Measurements from ENCODE around the gene NFKB1. TPM values are rescaled to one million over a fixed set of nuclear protein-coding genes. Genes with fewer than 3 reads are reported as not detected.
A peak's percentile ranks its signal among the peaks of the same experiment; 100 is the strongest.

The NFKB1 gene
- total RNA-seq, 1 donor from 2014 or later: 43.0 TPM

DNA sequence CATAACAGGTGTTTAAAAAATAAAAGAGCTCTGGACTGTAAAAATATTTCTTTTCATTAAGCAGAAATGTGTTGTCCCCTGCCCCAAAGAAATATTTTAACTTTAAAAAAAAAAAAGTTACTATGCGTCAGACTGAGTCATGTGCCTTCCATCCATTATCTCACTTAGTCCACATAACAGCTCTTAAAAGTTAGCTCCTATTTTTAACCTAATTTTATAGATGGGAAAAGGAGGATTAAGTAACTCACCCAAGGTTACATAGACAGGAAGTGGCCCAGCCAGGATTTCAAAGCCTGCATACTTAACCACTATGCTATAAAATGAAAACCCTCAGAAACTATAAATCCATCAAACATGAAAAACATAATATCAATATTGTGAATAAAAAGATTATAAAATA, 161.9 kb downstream of the NFKB1 start:
- peak; percentile 28 for DNase-seq (ENCODE audit: low read depth)
- Histone ChIP-seq H3K36me3 (ENCODE audit: control insufficient read depth, insufficient read depth, low read length) (no peaks in the 10 kb centered on the region), H3K4me3 (ENCODE audit: low read depth, low read length) (no peak overlapping the region), H3K27me3 (ENCODE audit: control insufficient read depth, insufficient read depth, low read length) (no peaks in the 10 kb centered on the region)
- TF ChIP-seq, protein P1, sequence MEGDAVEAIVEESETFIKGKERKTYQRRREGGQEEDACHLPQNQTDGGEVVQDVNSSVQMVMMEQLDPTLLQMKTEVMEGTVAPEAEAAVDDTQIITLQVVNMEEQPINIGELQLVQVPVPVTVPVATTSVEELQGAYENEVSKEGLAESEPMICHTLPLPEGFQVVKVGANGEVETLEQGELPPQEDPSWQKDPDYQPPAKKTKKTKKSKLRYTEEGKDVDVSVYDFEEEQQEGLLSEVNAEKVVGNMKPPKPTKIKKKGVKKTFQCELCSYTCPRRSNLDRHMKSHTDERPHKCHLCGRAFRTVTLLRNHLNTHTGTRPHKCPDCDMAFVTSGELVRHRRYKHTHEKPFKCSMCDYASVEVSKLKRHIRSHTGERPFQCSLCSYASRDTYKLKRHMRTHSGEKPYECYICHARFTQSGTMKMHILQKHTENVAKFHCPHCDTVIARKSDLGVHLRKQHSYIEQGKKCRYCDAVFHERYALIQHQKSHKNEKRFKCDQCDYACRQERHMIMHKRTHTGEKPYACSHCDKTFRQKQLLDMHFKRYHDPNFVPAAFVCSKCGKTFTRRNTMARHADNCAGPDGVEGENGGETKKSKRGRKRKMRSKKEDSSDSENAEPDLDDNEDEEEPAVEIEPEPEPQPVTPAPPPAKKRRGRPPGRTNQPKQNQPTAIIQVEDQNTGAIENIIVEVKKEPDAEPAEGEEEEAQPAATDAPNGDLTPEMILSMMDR (IDR thresholded peaks at IDR 0.05; ENCODE audit: insufficient read depth, low read length, poor library complexity, severe bottlenecking): no peak

DNA sequence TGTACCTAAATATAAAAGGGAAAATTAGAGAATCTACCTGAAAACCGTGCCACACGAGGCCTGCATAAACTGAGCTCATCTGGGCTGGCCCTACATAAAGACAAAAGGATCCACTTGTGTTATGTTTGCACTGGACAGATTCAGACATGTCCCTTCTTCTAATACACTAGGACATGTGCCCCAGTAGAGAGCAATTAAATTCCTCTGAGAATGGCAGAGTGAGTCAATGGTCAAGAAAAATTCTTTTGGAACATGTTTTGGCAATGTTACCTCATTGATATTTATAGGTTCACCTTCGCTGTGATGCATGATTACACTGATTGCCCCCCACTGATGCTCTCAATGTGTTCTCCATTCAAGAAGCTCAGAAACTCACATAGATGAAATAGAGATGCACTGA, 164.4 kb downstream of the NFKB1 start:
- TF ChIP-seq, protein P1 (IDR thresholded peaks at IDR 0.05; ENCODE audit: insufficient read depth, low read length, poor library complexity, severe bottlenecking): no peak

More for the DNA sequence above, 164.4 kb downstream of the NFKB1 start:
- Histone ChIP-seq H3K36me3 (ENCODE audit: control insufficient read depth, insufficient read depth, low read length) (no peaks in the 10 kb centered on the region), H3K27me3 (ENCODE audit: control insufficient read depth, insufficient read depth, low read length) (no peaks in the 10 kb centered on the region), H3K4me3 (ENCODE audit: low read depth, low read length) (no peak overlapping the region)
- DNase-seq (ENCODE audit: low read depth): no peak

Other genes starting within 250 kb of the NFKB1 start
- 15.8 and 18.8 TPM in 2 replicates for gene SLC39A8, start 155.9 kb upstream of the NFKB1 start, total RNA-seq

All from kidney epithelial cell (primary cell).